GM19324 (cell line): ENCODE results near the gene WNT9A.
"Not testable (repeated sequence)": the region's sequence is repeated elsewhere in the genome, so short reads cannot be mapped to it uniquely, and the experiment has no call there.

Source experiments
- ATAC-seq: cut with Tn5 transposase; IDR thresholded peaks from one replicate; pipeline ENCODE4 v1.9.1; 2021; ENCODE audit warnings: mild to moderate bottlenecking, moderate library complexity; ENCODE audit not compliant: unreplicated experiment, low FRiP score

Gene WNT9A, protein sequence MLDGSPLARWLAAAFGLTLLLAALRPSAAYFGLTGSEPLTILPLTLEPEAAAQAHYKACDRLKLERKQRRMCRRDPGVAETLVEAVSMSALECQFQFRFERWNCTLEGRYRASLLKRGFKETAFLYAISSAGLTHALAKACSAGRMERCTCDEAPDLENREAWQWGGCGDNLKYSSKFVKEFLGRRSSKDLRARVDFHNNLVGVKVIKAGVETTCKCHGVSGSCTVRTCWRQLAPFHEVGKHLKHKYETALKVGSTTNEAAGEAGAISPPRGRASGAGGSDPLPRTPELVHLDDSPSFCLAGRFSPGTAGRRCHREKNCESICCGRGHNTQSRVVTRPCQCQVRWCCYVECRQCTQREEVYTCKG

DNA sequence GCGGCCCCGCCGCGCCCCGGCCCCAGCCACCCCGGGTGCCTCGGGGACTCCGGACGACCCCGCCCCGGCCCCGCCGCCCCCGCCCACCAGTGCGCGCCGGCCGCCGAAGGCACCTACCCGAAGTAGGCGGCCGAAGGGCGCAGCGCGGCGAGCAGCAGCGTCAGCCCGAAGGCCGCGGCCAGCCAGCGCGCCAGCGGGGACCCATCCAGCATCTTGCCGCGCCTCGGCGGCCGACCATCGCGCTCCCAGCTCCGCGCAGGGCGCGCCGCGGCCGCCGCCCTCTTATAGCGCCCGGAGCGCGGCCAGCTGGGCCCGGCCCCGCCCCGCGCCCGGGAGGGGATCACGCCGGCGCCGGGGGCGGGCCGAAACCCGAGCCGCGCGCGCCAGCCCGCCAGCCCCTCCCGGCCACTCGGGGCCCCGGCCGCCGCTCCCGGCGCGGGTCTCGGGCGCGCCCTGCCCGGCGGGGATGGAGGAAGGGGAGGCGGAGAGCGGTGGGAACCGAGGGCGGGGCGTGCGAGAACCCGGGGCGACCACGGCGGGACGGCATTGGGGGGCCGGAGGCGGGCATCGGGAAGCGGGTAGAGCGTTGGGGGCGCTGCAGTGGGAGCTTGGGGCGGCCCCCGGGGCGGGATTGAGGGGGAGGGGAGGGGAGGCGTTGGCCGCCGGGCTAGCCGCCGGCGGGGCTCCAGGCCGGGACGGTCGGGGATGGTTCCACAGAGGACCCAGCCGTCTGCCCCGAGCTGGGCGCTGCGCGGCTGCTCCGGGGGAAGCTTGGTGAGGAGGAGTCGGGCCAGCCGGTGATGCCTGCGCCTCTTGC is at the start of gene WNT9A:
TSS of gene WNT9A (minus strand) at position 257 of the 817 bp plus-strand sequence. CDS start at position 212, 45 bp downstream.
- no peak for ATAC-seq

DNA sequence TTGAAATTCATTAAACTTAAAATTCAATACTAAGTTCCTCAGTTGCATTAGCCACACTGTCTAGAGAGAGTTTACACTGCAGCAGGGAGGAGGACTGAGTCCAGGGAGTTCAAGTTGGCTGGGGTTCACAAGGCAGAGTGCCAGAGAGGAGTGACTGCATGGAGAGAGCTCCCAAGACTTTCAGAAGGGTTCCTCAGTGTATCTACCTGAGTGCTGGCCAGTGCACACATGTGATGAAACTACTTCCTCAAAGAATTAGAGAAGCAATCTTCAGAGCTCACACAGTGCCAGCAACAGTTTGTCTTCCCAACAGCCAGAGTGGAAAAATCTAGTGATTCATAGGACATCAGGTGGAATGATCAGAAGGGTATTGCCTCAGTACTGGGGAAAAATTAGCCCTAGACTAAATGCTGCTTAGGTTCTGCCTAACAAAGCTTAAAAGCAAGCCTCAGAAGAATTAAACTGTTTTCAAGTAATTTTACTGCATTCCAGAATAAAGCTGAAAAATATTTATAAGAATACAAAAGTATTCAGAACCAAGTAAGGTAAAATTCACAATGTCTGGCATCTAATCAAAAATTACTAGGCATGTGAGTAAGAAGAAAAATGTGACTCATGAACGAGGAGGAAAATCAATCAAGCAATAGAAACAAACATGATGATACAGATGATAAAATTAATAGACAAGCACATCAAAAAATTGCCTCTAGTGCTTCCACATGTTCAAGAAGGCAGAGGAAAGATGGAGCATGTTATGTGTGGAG is 48.6 kb upstream of the WNT9A start:
- no peak for ATAC-seq

DNA sequence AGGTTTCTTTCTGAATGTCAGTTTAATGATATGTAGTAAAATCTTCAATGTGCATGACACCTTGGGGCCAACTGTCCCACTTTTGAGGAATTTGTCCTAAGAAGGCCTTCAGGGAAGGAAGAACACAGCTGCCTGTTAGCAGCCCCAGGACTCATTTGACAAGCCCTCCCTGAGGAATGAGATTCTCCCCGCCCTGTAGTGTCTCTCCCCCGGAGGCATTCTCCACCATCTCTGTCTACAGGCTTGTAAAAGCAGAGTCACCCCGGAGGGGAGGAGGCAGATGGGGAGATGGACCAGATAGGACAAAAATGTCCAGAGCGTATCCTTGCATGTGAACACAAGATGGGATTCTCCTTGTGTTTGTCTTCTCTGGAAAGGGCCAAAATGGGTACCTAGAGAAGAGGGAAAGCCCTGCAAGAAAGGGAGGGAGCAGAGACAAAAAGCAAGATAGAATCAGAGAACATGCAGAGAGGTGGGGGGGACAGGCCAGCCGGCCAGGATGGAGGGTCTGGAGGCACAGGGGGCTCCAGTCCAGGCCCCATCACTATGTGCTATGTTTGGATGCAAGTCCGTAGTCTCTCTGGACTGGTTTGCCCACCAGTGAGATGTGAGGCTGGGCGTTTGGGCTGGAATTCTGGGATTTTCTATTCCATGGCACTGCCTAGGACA is 47.0 kb upstream of the WNT9A start:
- ATAC-seq = no peak

DNA sequence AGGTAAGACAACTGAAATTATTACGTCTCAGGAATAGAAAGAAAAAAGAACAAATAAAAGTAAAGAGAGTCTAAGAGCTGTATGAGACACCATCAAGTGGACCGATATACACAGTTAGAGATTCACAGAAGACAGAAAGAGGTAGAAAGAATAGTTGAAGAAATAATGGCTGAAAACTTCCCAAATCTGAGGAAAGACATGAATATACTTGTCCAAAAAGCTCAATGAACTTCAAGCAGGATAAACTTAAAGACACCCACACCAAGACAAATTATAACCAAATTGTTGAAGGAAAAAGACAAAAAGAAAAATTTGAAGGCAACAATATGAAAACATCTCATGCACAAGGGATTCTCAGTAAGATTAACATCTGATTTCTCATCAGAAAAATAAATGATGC is 39.4 kb upstream of the WNT9A start:
- ATAC-seq = no peak

DNA sequence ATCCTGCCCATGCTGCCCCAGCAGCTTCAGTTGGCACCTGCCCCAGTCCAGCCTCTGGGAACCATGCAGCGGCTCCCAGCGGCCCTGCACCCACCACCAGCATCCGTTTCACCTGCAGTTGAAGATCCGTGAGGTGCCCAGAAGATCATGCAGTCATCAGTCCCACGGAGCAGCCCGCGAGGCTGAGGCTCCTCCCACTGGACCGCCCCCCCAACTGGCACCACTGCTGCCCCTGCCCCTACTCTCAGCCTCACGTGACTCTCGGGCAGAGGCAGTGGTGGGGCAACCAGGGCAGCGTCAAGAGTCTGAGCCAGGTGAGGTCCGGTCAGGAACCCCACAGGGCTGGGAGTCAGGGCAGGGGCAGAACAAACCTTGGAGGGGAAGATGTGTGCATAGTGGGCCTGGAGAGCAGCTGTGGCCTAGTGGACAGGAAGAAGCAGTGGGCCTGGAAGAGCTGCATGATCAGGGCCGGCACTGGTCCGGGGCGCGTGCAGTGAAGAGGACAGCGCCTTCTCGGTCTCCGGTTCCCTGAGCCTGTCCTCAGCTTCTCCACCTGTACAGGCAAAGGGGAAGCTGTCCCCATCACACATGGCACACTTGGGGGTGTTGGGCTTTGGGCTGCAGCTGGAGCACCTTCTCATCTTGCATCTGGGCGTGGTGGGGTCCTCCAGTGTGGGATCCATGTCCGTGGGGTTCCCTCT is 28.0 kb upstream of the WNT9A start:
- ATAC-seq = not testable (repeated sequence)

DNA sequence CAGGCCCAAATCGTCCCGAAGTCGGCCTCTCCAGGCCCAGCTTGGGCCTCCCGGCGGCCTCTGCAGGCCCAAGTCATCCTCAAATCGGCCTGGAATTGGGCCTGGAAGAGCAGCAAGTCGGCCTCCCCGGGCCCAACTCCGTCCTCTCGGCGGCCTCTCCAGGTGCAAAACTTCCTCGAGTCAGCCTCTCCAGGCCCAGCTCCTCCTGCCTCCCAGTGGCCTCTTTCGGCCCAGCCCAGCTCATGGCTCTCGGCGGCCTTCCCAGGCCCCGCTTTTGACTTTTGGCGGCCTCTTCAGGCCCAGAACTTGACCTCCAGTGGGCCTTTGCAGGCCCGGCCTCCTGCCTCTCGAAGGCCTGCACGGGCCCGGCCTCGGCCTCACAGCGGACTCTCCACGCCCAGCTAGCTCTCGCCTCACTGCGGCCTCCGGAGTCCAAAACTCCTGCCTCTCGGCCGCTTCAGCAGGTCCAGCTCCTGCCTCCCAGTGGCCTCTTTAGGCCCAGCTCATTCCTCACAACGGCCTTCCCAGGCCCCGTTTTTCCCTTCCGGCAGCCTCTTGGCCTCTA is 26.1 kb upstream of the WNT9A start:
- not testable (repeated sequence) for ATAC-seq

DNA sequence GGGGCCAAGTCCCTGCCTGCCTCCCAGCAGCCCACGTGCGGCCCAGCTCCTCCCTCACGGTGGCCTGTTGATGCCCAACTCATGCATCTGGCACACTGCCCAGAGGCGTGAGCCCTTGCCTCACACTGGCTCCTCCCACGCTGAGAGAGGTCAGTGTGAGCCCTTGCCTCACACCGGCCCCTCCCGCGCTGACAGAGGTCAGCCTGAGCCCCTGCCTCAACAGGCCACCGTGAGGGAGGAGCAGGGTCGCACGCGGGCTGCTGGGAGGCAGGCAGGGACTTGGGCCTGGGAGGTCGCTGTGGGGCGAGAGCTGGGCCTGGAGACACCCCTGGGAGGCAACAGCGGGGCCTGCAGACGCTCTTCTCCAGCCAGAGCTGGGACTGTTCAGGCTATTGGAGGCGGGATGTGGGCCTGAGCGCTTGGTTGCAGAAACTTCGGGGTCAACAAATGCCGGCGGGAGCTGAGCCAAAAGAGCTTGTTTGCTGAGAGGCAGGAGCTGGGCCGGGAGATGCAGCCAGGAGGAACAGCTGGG is 25.2 kb upstream of the WNT9A start:
- not testable (repeated sequence) for ATAC-seq

DNA sequence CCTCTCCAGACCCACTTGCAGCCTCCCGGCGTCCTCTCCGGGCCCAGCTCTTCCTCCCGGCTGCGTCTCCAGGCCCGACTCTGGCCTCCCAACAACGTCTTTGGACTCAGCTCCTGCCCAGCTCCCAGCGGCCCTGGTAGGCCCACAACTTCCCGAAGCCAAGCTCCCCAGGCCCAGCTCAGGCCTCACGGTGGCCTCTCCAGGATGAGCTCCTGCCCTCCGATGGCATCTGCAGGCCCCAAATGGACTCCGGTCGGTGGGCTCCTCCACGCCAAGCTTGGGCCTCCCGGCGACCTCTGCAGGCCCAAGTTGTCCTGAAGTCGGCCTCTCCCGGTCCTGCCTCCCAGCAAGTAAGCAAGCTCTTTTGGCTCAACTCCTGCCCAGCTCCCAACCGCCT is 24.5 kb upstream of the WNT9A start:
- not testable (repeated sequence) for ATAC-seq

DNA sequence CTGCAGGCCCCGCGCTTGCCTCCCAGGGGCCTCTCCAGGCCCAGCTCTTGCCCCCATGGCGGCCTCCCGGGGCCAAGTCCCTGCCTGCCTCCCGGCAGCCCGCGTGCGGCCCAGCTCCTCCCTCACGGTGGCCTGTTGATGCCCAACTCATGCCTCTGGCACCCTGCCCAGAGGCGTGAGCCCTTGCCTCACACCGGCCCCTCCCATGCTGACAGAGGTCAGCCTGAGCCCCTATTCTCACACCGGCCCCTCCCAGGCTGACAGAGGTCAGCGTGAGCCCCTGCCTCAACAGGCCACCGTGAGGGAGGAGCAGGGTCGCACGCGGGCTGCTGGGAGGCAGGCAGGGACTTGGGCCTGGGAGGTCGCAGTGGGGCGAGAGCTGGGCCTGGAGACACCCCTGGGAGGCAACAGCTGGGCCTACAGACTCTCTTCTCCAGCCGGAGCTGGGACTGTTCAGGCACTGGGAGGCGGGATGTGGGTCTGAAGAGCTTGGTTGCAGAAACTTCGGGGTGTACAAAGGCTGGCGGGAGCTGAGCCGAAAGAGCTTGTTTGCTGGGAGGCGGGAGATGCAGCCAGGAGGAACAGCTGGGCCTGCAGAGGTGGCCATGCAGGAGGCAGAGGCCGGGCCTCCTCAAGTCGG is 24.0 kb upstream of the WNT9A start:
- ATAC-seq = not testable (repeated sequence)

DNA sequence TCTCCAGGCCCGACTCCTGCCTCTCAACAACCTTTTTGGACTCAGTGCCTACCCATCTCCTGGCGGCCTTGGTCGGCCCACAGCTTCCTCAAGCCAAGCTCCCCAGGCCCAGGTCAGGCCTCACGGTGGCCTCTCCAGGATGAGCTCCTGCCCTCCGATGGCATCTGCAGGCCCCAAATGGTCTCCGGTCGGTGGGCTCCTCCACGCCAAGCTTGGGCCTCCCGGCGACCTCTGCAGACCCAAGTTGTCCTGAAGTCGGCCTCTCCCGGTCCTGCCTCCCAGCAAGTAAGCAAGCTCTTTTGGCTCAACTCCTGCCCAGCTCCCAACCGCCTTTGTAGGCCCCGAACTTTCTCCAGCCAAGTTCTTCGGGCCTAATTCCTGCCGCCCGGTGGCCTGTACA is 23.5 kb upstream of the WNT9A start:
- ATAC-seq = not testable (repeated sequence)

DNA sequence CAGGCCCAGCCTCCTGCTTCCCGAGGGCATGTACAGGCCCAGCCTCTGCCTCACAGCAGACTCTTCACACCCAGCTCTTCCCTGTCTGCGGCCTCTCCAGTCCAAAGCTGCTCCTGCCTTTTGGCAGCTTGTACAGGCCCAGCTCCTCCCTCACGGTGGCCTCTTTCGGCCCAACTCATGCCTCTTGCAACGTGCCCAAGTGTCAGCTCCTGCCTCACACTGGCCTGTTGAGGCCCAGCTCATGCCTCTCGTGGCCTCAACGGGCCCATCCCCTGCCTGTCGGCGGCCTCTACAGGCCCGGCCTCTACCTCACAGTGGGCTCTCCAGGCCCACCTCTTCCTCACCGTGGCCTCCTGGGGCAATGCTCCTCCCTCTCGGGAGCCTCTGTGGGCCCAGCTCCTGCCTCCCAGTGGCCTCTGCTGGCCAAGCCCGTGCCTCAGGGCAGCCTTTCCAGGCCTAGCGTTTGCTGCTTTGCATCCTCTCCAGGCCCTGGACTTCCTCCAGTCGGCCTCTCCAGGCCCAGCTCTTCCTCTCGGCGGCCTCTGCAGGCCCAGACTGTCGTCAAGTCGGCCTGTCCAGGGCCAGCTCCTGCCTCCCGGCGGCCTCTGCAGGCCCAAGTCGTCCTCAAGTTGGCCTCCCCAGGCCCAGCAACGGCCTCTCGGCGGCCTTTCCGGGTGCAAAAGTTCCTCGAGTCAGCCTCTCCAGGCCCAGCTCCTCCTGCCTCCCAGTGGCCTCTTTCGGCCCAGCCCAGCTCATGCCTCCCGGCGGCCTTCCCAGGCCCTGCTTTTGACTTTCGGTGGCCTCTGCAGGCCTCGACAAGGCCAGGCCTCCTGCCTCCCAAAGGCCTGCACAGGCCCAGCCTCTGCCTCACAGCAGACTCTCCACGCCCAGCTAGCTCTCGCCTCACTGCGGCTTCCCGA is 22.6 kb upstream of the WNT9A start:
- ATAC-seq = not testable (repeated sequence)

DNA sequence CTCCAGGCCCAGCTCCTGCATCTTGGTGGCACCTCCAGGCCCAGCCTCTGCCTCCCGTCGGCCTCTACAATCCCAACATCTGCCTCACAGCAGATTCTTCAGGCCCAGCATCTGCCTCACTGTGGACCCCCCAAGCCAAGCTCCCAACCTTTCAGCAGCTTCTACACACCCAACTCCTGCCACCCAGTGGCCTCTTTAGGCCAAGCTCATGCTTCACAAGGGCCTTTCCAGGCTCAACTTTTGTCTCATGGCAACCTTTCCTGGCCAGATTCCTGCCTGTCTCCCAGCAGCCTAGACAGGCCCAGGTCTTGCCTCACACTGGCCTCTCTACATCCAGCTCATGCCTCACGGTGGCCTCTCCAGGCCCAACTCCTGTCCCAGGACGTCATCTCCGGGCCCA is 20.1 kb upstream of the WNT9A start:
- not testable (repeated sequence) for ATAC-seq

DNA sequence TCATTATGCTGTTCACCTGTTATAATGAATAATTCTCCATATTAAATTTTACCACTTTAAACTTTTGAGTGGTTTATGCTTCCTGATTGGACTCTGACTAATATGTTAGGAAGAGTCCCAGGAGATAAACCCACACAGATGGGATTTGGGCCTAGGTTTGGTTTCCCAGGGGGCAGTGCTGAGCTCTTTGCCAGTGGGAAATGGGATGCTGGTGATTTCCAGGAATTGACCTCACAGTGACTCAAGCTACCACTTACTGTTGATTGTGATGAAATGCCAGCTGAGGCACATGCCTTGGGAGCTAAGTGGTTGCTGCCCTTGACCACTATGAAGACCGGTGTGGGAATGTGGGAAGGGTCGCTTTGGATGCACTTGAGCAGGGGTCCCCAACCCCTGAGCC is 19.0 kb upstream of the WNT9A start:
- not testable (repeated sequence) for ATAC-seq

DNA sequence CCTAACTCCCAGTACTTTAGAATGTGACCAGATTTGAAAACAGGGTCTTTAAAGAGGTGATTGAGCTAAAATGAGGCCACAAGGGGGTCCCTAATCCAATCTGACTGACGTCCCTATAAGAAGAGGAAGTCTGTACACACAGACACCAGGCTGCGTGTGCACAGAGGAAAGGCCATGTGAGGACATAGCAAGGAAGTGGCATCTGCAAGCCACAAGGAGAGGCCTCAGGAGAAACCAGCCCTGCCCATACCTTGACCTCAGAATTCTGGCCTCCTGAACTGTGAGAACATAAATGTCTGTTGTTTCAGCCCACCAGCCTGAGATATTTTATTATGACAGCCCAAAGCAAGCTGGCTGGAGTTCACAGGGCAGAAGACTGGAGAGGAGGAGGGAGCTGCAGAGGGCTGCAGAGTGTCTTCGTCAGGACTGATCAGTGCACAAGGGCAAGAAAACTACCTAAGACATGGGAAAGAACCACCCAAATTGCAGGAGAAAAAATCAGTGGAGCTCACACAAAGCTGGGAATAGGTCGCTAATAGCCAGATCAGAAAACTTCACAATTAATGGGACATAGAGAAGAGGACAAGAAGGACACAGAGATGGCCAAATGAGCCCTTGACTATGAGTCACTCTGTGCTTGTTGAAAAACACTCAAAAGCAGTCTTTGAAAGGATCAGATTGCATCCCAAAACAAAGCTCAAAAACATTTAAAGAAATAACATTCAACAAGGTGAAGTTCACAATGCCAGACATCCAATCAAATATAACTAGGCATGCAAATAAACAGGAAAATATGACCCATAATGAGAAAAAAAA is 14.1 kb upstream of the WNT9A start:
- no peak for ATAC-seq

DNA sequence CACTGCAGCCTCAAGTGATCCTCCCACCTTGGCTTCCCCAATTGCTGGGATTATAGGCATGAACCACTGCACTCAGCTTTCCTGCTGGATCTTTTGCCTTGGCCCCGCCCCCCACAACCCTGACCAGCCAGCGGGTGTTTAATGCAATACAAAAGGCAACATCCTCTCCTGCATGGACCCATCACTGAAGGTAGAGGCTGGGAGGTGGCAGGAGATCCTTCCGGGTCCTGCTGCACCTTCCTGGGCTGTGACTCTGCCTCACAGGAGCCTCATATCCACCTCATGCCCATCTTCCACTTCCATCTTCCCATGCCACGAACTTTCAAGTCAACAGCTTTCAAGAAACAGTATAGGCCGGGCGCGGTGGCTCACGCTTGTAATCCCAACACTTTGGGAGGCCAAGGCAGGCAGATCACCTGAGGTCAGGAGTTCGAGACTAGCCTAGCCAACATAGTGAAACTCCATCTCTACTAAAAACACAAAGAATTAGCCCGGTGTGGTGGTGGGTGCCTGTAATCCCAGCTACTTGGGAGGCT is 11.7 kb upstream of the WNT9A start:
- ATAC-seq = no peak

DNA sequence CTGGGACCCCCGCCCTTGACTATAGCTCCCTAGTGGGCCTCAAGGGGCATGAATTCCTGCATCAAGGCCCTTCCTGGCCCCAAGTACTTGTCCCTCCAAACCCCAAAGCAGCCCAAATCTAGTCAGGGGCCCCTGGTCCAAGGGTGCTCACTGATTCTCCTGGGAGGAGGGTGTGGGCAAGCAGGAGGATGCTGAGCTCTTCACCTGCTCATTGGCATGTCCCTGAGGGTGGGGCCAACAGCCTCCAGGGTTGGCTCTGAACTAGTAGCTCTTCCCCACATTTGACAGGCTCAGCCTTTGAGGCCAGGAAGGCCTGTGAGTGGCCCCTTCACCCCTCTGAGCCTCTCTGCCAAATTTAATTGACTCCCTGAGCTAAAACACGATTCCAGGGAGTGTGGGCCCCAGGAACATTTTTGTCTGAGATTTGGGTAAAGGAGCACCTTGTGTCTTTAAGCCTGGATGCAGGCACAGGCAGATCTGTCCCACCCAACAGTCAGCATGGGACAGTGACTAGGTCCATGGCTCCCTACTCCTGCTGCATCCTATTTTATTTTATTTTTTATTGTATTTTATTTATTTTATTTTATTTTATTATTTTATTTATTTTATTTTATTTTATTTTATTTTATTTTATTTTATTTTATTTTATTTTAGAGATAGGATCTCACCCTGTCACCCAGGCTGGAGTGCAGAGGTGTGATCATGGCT is 11.0 kb upstream of the WNT9A start:
- no peak for ATAC-seq
